Measurements from ENCODE around the gene RPS28. TPM values are rescaled to one million over a fixed set of nuclear protein-coding genes. Genes with fewer than 3 reads are reported as not detected.
"Not testable (repeated sequence)": the region's sequence is repeated elsewhere in the genome, so short reads cannot be mapped to it uniquely, and the experiment has no call there.

The RPS28 gene
- total RNA-seq, 1 donor from 2014 or later = 555 TPM

DNA sequence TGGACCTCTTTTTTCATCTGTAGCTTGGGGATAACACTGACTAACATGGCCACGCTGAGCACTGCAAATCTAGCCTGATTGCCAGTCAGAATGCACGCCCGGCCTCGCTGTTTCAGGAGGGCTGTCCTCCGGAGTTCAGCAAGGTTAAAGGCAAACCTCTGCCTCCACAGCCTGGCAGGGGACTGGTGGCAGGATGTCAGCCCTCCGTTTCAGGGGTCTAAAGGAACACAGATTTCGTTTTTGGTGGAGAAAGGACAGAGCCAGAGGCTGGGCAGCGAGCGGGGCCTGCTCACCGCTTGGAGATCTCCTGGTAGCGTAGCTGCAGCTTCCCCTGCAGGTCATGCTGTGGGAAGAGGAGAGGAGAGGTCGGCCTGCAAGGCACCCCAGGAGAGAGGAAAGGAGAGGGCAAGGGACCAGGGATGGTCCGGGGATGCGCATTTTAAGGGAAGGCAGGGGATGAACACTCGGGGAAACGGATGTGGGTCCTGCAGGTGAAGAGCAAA, 681 bp upstream of the RPS28 start:
- DNase-seq = no peak

DNA sequence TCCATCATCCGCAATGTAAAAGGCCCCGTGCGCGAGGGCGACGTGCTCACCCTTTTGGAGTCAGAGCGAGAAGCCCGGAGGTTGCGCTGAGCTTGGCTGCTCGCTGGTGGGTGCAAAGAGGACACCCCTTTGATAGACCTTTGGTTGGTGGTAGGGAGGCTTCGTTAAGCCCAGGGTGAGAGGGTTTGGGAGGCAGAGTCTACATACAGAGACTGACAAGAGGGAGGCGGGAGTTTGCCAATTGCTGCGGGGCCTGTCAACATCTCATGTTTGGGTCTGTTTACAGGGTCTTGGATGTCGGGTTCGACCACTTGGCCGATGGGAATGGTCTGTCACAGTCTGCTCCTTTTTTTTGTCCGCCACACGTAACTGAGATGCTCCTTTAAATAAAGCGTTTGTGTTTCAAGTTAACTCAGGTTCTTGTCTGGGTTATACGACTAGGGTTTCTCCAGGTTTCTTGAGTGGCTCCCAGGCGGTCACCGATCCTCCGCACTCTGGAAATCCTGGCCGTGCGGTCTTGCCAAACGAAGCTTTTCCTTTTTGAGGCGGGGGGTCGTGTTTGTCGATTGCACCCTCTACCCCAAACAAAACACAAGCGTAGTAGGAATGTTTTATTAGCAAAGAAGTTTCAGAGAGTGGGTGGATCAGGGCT, 816 bp downstream of the RPS28 start:
- no peak for DNase-seq

DNA sequence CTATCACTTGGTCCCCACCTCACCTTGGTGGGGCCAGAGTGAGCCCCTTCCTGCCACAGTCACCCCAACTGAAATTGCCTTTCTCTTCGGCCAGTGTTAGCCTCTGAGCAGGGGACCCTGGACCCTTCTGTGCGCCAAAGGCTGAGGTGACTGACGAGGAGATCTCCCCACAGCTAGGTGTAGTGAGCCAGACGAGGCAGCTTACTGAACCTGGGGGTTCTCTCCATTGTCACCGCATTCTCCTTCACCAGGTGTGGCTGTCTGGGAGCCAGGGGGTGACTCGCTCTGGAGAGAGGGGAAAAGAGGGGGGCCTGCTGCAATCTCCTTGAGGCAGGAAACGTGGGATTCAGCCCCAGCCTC, 1.3 kb downstream of the RPS28 start:
- no peak for DNase-seq

DNA sequence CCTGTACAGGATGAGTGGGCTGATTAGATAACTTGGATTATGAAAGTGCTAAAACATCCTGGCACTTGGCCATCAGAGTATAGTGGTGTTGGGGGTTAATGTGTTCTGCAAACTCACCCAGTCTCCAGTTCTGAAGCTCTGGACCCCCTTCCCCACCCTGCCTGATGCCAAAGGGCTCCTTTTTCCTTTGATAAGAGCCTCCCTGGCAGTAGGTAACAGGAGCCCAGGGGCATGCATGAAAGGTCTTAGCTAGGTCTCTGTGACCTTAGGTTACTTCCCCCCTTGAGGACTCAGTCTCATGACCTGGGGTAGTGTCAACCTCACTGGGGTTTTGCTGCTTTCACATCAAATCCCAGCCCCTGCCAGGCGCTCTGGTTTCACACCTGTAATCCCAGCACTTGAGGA, 2.5 kb downstream of the RPS28 start:
- no peak for DNase-seq

DNA sequence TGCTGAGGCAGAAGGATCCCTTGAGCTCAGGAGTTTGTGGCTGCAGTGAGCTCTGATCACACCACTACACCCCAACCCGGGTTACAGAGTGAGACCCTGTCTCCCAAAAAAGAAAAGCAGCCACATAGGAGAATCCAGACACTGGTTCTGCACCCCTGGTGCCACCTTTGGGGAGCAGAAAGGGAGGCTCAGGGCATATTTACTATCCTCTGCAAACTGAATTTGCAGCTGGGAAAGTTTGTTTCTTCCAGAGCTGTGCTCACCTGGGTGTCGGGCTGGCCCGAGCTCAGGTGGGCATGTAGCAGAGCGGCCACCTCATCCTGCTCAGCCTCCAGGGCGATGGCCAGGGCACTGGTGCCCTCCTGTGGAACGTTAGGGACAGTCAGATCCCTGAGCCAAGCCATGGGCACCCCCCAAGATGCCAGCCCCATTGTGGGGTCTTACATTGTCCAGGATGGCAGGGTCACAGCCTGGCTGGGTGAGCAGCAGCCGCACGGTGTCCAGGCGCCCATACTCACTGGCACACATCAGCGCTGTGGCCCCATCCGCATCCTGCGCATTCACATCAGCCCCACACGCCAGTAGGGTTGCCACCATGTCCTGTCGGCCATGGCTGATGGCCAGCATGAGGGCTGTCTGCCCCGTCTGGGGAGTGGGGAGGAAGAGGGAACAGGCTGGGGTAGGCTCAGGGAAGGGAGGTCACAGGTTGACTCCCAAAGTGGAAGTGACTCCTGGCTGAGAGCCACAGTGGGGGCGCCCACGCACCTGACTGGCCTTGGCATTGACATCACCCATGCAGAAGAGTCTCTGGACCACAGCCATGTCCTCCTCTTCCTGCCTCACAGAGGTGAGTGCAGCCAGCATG, 3.1 kb downstream of the RPS28 start:
- DNase-seq = no peak

DNA sequence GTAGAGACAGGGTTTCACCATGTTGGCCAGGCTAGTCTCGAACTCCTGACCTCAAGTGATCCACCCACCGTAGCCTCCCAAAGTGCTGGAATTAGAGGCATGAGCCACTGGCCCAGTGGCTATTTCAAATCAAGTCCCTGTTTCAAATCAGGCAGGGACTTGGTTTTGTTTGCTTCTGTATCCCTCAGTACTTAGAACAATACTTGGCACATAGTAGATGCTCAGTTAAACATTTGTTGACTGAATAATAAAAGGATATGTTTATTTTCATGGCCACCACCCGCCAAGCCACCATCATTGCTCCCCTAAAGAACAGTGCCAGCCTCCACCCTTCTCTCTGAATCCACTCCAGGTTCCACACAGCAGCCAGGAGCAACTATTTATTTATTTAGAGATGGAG, 4.2 kb downstream of the RPS28 start:
- DNase-seq = no peak

DNA sequence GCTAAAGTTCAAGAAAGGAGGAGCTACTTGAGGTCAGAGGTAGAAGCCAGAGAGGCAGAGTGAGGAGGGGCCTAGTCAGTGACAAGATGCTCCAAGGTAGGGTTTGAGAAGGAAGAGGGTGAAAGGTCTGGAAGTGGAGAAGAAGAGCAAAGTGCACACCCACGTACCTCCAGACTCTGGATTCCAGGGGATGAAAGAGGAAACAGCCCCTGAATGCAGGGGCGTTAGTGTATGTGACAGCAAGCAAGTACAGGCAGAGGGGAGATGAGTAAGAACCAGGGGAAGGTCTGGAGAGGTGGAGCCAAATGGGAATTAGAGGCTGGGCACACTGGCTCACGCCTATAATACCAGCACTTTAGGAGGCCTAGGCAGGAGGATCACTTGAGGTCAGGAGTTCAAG, 8.7 kb downstream of the RPS28 start:
- DNase-seq = no peak

DNA sequence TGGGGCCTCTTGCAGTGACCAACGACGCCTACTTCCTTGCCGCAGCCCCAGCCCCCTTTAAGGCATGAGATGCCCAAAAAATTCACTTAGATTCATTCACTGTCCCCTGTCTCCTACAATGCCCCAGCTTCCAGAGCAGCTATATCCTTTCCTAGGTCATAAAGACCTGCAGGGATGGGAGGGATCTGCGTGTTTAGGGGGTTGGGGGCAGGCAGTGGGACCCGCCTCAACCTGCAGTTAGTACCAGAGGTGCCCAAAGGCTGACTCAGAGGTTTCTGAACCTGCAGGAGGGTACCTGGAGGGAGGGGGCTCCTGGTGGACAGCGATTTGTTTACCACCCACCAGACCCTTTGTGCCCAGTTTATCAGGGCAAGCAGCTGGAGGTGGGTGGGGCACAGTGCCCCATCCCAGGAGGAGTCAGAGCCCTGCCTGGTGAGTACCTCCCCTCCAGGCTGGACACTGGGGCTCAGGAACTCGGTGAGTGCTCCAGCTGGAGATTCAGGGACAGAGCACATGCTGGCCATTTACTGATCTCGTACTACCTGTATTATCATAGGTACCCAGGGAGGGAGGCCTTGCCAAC, 10.1 kb downstream of the RPS28 start:
- no peak for DNase-seq

DNA sequence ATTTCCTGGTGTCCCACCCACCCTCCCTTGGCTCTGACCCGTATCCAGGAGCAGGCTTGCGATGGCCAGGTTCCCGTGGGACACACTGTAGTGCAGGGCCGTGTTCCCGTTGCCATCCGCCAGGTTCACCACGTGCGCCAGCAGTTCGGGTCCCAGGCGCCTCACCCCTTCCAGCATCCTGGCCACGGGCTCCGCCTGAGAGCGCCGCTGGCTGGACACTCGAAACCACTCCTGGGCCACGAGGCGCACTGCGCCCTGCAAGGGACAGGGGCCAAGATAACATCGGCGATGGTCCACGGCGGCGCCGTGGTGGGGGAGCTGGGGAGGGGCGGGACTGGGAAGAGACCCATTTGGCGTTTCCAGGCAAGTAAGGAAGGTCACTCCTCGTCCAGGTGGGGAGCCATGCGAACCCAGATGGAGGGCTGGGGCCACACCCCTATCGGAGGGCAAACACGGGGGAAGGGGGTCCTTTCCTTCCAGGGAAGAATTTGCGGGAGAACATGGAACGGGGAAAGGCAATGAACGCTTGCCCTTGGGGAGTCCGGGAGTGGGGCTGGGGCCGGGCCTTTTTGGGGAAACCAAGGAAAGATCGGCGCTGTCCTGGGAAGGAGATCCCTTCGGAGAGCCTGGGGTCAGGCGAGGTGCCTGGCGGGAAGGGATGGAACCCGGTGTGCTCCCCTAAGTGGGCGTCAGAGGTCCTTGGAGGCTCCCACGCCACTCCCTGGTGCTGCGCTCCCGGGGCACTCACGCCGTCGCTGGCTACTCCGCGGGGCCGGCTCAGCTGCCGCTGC, 11.9 kb downstream of the RPS28 start:
- DNase-seq = no peak

DNA sequence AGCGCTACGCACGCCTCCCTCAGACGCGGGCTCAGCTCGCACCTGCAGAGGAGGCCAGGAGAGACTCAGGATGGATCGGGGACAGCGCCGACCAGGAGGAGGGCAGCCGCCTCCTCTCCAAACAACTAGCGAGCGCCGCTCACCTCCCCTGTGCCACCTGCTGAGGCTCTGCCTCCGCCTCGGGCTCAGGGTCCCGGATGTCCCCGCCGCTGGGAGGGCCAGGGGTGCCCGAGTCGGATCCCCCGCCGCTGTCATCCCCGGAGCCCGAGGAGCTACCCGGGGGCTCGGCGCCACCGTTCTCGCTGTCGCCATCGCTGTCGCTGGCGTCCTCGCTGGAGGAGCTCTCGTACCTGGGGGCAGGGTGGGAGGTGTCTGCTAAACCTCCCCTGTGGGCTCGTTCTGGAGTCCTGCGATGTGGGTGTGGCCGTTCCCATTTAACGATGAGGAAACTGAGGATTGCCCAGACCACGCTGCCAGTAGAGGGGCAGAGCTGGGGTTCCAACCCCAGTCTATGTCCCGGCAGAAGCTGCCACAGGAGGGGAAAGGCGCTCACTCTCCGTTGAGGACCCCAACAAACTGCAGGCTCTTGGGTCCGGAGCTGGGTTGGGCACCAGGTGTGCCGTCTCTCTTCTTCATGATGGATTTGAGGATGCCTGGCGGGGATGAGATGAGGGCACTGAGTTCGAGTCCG, 12.6 kb downstream of the RPS28 start:
- no peak for DNase-seq

DNA sequence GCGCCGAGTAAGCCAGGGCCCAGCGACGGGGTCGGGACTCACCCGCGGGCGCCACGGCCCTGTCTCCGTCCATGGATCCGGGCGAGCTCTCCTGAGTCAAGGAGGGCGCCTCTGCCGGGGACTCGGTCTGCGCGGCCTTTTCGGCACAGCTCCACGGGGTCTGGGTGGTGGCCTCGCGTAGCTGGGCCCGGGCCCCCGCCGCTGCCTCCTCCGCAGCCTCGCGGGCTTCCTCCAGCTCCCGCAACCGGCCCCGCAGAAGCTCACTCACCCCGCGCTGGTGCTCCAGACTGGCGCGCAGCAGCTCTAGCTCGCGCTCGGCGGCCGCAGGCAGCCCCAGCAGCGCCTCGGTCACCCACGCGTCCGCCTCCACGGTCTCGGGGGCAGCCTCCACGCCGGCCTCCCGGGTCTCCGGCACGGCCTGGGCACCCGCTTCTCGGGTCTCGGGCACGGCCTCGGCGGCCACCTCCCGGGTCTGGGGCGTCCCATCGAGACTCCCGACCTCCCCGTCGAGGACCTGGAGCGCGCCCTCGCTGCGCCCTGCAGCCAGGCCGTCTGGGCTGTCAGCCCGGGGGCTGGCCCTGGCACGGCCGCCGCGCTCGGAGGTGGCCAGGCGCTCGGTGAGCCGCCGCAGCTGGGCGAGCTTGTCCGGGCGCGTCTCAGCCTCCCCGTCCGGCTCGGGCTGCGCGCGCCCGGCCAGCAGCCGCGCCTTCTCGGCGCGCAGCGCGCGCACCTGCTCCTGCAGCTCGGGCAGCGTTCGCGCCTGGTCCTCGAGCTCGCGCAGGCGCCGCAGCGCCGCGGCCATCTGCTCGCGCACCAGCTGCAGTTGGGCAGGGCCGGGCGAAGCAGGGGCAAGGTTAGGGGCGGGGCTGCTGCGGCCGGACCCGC, 13.4 kb downstream of the RPS28 start:
- DNase-seq = no peak

DNA sequence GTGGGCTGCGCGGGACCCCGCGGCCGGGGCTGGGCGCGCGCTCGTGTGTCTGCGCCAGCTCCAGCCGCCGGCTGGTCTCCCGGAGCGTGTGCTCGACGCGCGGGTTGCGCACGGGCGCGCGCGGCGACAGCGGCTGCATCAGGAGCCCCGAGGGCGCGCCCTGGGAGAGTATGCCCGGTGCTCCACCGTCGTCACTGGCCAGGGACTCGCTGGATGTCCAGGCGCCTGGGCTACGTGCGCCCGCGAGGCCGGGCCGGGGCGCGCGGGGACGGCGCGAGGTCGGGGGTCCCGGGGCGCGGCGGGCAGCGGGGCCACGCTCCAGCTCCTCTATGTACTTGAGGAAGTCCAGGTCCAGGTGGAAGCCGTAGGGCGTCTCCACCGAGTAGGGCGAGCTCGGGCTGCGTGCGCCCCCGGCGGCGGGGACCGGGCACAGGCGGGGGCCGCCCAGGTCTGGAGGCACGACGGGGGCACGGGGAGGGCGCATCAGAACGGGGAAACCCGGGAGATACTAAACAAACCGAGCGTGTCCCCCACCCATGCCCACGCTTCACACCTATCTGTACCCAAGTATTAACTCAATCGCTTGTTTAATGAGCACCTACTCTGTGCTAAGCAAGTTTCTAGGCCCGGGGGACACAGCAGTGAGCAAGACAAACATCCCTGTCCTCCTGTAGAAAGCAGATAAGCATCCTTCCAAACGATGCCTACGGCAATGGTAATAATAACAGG, 14.2 kb downstream of the RPS28 start:
- no peak for DNase-seq

DNA sequence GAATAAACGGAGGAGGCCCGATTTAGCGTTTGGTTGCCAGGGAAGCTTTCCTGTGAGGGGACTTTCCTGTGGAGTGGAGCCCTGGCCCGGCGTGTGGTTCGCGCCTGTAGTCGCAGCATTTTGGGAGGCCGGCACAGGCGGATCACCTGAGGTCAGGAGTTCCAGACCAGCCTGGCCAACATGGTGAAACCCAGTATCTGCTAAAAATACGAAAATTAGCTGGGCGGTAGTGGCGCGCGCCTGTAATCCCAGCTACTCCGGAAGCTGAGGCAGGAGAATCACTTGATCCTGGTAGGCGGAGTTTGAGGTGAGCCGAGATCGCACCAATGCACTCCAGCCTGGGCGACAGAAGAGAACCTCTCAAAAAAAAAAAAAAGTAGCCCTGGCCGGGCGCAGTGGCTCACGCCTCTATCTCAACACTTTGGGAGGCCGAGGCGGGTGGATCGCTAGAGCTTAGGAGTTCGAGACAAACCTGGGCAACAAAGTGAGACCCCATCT, 14.8 kb downstream of the RPS28 start:
- DNase-seq = no peak

DNA sequence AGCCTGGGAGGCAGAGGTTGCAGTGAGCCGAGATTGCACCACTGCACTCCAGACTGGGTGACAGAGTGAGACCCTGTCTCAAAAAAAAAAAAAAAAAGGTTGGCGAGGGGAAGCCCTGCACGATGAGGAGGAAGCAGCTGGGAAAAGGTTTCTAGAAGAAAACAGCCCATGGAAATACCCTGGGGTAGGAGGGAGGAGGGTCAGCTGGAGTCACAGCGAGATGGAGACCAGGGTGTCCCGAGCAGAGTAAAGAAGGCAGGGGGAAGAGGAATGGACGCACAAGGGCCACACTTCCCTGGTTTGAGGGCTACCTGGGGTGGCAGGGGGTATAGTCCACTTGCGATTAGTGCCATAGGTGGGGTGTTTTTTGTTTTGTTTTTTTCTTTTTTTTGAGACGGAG, 15.4 kb downstream of the RPS28 start:
- no peak for DNase-seq

DNA sequence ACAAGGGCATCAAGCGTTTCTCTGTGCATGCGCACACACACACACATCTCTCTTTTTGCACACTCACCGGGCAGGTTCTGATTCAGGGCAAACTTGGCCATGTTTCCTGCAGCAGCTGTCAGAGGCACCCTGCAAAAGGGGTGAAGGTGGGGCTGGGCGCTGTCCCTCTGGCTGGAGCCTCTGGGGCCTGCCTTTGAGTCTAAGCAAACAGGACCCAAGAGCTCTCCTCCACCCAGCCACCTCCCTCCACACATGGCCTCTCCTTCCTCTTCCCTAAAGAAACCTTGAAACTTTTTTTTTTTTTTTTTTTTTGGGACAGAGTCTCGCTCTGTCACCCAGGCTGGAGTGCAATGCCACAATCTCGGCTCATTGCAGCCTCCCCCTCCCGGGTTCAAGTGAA, 16.4 kb downstream of the RPS28 start:
- no peak for DNase-seq

DNA sequence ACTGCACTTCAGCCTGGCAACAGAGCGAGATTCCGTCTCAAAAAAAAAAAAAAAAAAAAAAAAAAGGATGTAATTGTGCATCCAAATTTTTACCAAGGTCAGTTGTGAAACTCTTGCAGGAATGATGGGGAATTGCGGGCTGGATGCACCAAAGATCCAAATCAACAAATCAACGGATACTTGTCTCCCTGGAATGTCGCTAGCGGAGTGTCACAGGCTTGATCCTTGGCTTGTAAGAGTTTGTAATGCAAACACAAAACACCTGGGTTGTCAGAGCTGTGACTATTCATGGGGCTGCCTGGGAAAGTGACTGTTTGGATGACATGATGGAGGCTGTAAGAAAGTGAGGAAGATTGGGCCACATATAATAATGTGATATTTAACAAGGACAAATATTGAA, 17.5 kb downstream of the RPS28 start:
- DNase-seq = no peak

DNA sequence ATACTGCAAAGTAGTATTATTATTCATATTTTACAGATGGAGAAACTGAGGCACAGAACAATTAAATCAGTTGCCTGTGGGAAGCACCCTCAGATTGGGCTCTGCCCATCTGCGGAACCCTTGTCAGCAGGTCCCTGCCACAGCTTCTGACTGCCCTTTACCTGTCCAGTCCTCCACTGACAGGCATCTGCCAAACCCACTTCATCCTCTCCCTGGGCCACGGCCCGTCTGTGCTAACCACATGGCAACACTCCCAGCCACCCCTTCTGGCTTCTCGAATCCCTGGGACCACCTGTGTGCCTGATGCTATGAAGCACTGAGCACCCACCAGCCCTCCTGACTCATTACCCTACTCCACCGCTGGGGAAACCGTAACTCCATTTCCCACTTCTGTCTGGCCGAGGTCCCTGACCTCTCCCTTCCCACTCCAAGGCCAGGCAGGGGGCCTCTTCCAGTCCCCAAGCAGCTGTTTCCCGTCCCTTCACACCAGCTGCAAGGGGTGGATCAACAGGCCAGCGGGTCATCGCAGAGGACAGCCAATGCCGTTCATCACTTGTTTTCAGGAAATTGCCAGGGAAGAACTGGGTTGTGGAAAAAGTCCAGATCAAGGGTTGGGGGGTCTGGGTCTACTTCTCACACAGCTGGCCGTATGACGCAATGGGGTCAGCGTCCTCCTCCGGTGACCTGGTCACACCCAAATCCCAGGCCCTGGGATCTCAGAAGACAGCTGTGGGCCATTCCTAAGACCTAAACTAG, 19.2 kb downstream of the RPS28 start:
- DNase-seq = no peak

DNA sequence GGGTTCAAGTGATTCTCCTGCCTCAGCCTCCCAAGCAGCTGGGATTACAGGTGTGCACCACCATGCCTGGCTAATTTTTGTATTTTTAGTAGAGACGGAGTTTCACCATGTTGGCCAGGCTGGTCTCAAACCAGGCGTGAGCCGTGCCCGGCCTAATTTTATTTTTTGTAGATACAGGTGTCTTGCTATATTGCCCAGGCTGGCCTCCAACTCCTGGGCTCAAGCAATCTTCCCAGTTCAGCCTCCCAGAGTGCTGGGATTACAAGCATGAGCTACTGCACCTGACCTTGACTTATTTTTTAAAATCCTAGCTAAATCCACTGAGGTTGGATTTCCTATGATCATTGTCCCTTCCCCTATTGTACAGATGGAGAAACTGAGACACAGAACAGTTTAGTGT, 20.2 kb downstream of the RPS28 start:
- not testable (repeated sequence) for DNase-seq

DNA sequence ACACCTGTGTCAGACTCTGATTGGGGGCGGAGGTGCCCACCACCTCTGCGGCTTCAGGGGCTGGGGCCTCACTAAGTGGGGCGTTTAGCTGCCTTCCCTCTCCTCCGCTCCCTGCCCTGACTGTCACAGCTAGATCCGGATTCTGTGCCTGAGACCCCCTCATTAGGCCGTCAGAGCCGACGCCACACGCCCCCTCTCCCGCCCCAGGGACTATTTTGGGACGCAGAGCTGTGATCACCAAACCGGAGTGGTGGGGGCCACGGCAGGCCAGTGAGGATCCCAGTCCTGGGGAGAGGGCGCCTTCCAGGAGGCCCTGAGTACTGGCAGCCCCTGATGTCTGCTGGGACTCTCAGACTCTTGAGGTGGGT, 21.0 kb downstream of the RPS28 start:
- DNase-seq = no peak

All from skin of body (tissue), 2 donors.